HG02623 (cell line): ENCODE results near the gene MASP1.

Experiments used
- ATAC-seq: cut with Tn5 transposase; IDR thresholded peaks from one replicate; pipeline ENCODE4 v1.9.1; 2021; ENCODE audit warnings: moderate library complexity; ENCODE audit not compliant: unreplicated experiment

Gene MASP1

GRCh38 chr3:187295316-187296034 lies 3.9 kb upstream of the MASP1 start:
- ATAC-seq = no peak

- no peak for ATAC-seq
Measured at GRCh38 chr3:187293516-187294430, 2.2 kb upstream of the MASP1 start.

GRCh38 chr3:187292631-187293515 lies 1.3 kb upstream of the MASP1 start:
- ATAC-seq = no peak

- ATAC-seq = no peak
Measured at GRCh38 chr3:187292181-187292580, 644 bp upstream of the MASP1 start.

GRCh38 chr3:187291001-187291511 lies 481 bp downstream of the MASP1 start:
- ATAC-seq = no peak

- ATAC-seq = no peak
Measured at GRCh38 chr3:187290503-187290902, 1.0 kb downstream of the MASP1 start.

GRCh38 chr3:187288855-187289605 lies 2.5 kb downstream of the MASP1 start:
- ATAC-seq = no peak

- no peak for ATAC-seq
Measured at GRCh38 chr3:187288131-187288854, 3.2 kb downstream of the MASP1 start.

GRCh38 chr3:187287256-187287655 lies 4.3 kb downstream of the MASP1 start:
- no peak for ATAC-seq

- ATAC-seq = no peak
Measured at GRCh38 chr3:187286467-187287059, 5.0 kb downstream of the MASP1 start.

GRCh38 chr3:187281191-187281714 lies 10.3 kb downstream of the MASP1 start:
- no peak for ATAC-seq

- no peak for ATAC-seq
Measured at GRCh38 chr3:187280644-187281043, 10.9 kb downstream of the MASP1 start.

GRCh38 chr3:187277129-187277462 lies 14.4 kb downstream of the MASP1 start:
- ATAC-seq = no peak

GRCh38 chr3:187276397-187277128 lies 15.0 kb downstream of the MASP1 start:
- ATAC-seq = no peak

- ATAC-seq = no peak
Measured at GRCh38 chr3:187274977-187275338, 16.6 kb downstream of the MASP1 start.

GRCh38 chr3:187274315-187274976 lies 17.1 kb downstream of the MASP1 start:
- ATAC-seq = no peak

- ATAC-seq = no peak
Measured at GRCh38 chr3:187271582-187271981, 20.0 kb downstream of the MASP1 start.

GRCh38 chr3:187269486-187269885 lies 22.1 kb downstream of the MASP1 start:
- ATAC-seq = no peak
